ENCODE data around the gene MLIP.

DNA sequence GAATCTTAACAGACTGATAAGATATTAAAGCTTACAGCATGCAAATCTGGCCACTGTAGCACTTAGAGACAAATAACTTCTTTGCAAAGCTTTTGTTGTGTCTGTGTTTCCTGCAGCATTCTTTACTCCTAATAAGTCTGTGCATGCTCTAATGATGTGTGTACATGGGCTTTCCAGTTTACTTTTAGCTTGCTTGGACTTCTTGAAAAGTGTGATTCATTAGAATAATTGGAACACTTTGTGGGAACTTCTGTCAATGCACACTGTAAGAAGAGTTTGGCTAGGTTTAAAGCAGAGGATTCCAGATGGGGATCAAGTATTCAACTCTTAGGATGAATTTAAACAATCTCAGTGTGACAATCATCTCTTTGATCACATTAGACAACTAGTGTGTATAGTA, 174.9 kb downstream of the MLIP start:
- TF ChIP-seq, protein P1, sequence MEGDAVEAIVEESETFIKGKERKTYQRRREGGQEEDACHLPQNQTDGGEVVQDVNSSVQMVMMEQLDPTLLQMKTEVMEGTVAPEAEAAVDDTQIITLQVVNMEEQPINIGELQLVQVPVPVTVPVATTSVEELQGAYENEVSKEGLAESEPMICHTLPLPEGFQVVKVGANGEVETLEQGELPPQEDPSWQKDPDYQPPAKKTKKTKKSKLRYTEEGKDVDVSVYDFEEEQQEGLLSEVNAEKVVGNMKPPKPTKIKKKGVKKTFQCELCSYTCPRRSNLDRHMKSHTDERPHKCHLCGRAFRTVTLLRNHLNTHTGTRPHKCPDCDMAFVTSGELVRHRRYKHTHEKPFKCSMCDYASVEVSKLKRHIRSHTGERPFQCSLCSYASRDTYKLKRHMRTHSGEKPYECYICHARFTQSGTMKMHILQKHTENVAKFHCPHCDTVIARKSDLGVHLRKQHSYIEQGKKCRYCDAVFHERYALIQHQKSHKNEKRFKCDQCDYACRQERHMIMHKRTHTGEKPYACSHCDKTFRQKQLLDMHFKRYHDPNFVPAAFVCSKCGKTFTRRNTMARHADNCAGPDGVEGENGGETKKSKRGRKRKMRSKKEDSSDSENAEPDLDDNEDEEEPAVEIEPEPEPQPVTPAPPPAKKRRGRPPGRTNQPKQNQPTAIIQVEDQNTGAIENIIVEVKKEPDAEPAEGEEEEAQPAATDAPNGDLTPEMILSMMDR (IDR thresholded peaks at IDR 0.05 in 8 of 11, conservative IDR thresholded peaks at IDR 0.05 in 3 of 11), result no peak
- TF ChIP-seq POLR2AphosphoS5 (IDR thresholded peaks at IDR 0.05), result no peak
- TF ChIP-seq POLR2A (IDR thresholded peaks at IDR 0.05), result no peak

Data from spleen (tissue), 7 donors.